Measurements from ENCODE around the gene BMP7.

BMP7 gene

DNA sequence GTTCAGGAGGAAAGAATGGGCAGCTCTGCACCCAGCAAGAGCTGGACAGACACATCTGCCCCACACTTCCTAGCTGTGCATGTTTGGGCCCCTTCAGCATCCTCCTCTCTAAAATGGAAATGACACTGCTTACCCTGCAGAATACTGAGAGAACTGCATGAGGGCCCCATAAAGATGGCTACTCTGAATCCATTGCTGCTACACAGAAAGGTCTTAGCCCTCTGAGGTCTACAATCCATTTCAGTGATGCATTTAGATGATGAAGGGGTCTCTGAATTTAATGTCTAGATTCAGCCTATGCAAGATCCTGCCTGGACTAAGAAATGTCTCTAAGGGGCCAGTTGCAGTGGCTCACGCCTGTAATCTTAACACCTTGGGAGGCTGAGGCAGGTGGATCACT is 11.3 kb downstream of the BMP7 start (continued):
- TF ChIP-seq, protein P1, sequence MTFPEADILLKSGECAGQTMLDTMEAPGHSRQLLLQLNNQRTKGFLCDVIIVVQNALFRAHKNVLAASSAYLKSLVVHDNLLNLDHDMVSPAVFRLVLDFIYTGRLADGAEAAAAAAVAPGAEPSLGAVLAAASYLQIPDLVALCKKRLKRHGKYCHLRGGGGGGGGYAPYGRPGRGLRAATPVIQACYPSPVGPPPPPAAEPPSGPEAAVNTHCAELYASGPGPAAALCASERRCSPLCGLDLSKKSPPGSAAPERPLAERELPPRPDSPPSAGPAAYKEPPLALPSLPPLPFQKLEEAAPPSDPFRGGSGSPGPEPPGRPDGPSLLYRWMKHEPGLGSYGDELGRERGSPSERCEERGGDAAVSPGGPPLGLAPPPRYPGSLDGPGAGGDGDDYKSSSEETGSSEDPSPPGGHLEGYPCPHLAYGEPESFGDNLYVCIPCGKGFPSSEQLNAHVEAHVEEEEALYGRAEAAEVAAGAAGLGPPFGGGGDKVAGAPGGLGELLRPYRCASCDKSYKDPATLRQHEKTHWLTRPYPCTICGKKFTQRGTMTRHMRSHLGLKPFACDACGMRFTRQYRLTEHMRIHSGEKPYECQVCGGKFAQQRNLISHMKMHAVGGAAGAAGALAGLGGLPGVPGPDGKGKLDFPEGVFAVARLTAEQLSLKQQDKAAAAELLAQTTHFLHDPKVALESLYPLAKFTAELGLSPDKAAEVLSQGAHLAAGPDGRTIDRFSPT (tag by site-specific recombination; IDR thresholded peaks at IDR 0.05): no peak
- no peak for TF ChIP-seq ZNF23 (tag by site-specific recombination; IDR thresholded peaks at IDR 0.05; ENCODE audit: borderline replicate concordance)
- no peak for TF ChIP-seq SP3 (tag by site-specific recombination; IDR thresholded peaks at IDR 0.05)

DNA sequence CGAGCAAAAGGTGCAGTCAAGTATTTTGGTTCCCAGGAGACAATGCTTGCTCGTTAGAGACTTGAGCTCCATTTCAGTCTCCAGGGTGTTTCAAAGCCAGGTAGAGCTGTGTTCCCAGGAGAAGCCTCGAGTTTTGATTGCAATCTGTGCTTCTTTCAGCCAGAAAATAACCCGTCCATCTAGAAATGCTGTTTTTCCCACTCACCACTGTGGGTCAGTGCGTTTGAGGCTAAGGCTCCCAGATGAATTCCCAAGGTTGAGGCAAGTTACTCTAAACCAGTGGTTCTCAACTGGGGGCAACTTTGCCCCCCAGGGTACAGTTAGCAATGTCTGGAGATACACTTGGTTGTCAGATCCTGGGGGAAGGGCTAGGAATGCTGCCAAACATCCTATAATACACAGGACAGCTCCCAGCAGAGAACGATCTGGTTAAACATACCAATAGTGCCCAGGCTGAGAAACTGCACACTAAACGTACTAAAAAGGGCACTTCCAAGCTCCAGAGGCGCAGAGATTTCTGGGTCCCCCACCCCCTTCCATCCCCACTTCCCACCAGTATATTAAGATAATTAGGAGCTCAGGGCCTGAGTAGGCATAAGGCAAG is 13.8 kb downstream of the BMP7 start:
- ChIA-PET POLR2A (interaction anchor here (1.4 kb wide), 1 partner anchor 13 kb away, joined by 5 read pairs; no protein-coding TSS in a partner anchor), CTCF (interaction anchor here (1.2 kb wide), 1 partner anchor 13 kb away, joined by 3 read pairs; no protein-coding TSS in a partner anchor)

DNA sequence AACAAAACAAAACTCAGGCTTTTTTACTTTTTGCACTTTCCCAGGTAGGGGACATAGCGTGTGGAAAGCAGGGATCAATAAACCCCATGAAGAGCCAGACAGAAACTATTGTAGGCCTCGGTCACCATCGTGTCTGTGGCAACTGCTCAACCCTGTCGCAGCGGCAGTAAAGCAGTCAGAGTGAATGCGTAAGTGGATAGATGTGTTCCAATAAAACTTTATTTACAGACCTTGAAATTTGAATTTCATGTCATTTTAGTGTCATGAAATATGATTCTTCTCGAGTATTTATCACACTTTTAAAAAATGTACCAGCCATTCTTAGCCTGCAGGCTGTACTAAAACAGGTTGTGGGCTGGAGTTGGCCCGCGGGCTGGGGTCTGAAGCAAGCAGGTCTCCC is 14.5 kb downstream of the BMP7 start:
- no peak for TF ChIP-seq GLI4 (tag by site-specific recombination; IDR thresholded peaks at IDR 0.05)
- TF ChIP-seq, protein P2, sequence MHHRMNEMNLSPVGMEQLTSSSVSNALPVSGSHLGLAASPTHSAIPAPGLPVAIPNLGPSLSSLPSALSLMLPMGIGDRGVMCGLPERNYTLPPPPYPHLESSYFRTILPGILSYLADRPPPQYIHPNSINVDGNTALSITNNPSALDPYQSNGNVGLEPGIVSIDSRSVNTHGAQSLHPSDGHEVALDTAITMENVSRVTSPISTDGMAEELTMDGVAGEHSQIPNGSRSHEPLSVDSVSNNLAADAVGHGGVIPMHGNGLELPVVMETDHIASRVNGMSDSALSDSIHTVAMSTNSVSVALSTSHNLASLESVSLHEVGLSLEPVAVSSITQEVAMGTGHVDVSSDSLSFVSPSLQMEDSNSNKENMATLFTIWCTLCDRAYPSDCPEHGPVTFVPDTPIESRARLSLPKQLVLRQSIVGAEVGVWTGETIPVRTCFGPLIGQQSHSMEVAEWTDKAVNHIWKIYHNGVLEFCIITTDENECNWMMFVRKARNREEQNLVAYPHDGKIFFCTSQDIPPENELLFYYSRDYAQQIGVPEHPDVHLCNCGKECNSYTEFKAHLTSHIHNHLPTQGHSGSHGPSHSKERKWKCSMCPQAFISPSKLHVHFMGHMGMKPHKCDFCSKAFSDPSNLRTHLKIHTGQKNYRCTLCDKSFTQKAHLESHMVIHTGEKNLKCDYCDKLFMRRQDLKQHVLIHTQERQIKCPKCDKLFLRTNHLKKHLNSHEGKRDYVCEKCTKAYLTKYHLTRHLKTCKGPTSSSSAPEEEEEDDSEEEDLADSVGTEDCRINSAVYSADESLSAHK (tag by site-specific recombination; IDR thresholded peaks at IDR 0.05): peak; percentile 36; the same call in 1 of the 2 replicates
- no peak for TF ChIP-seq ZNF791 (tag by site-specific recombination; IDR thresholded peaks at IDR 0.05)
- TF ChIP-seq, protein P3, sequence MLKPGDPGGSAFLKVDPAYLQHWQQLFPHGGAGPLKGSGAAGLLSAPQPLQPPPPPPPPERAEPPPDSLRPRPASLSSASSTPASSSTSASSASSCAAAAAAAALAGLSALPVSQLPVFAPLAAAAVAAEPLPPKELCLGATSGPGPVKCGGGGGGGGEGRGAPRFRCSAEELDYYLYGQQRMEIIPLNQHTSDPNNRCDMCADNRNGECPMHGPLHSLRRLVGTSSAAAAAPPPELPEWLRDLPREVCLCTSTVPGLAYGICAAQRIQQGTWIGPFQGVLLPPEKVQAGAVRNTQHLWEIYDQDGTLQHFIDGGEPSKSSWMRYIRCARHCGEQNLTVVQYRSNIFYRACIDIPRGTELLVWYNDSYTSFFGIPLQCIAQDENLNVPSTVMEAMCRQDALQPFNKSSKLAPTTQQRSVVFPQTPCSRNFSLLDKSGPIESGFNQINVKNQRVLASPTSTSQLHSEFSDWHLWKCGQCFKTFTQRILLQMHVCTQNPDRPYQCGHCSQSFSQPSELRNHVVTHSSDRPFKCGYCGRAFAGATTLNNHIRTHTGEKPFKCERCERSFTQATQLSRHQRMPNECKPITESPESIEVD (tag by site-specific recombination; IDR thresholded peaks at IDR 0.05): peak; percentile 86
- Histone ChIP-seq H3K36me3 (ENCODE audit: control insufficient read depth in 2 of 2, insufficient read depth in 1 of 2, low read length in 2 of 2) (no peaks in the 10 kb centered on the region), H3K4me3 (ENCODE audit: low read depth, low read length) (no peak overlapping the region), H3K4me1 (ENCODE audit: control insufficient read depth, insufficient read depth, low read length) (peaks cover 15% of the 10 kb centered on the region), H3K27ac (ENCODE audit: extremely low read depth, low read depth, low read length) (0 out of 2 replicates have a peak overlapping the region, but pooled peaks have one; percentile 4), H3K9me3 (ENCODE audit: control insufficient read depth, insufficient read depth, low read depth, low read length) (no peaks in the 10 kb centered on the region)
- ChIA-PET POLR2A (interaction anchor here (1.4 kb wide), 1 partner anchor 14 kb away, joined by 5 read pairs; no protein-coding TSS in a partner anchor), CTCF (interaction anchor here (0.7 kb wide), 1 partner anchor 149 kb away, joined by 4 read pairs; no protein-coding TSS in a partner anchor)

More for the DNA sequence above, 13.8 kb downstream of the BMP7 start:
- no peak overlapping the region for H3K4me3 ChIP-seq (ENCODE audit: low read depth, low read length)
- H3K27ac ChIP-seq (ENCODE audit: extremely low read depth, low read depth, low read length): 0 out of 2 replicates have a peak overlapping the region, but pooled peaks have one; percentile 4
- no peaks in the 10 kb centered on the region for H3K9me3 ChIP-seq (ENCODE audit: control insufficient read depth, insufficient read depth, low read depth, low read length)
- H3K4me1 ChIP-seq (ENCODE audit: control insufficient read depth, insufficient read depth, low read length): peaks cover 18% of the 10 kb centered on the region
- H3K36me3 ChIP-seq (ENCODE audit: control insufficient read depth in 2 of 2, insufficient read depth in 1 of 2, low read length in 2 of 2): no peaks in the 10 kb centered on the region
- TF ChIP-seq ZBTB17 (tag by site-specific recombination; IDR thresholded peaks at IDR 0.05) (0 out of 2 replicates have a peak, but pooled peaks have one; percentile 20), KLF9 (tag by site-specific recombination; IDR thresholded peaks at IDR 0.05; ENCODE audit: low read depth) (no peak), ZNF747 (tag by site-specific recombination; IDR thresholded peaks at IDR 0.05) (no peak), RBAK (tag by site-specific recombination; IDR thresholded peaks at IDR 0.05) (no peak), ZBTB48 (tag by site-specific recombination; IDR thresholded peaks at IDR 0.05) (no peak), IKZF3 (tag by site-specific recombination; IDR thresholded peaks at IDR 0.05) (no peak), GLIS1 (tag by site-specific recombination; IDR thresholded peaks at IDR 0.05) (peak; percentile 75)
- TF ChIP-seq, protein P4, sequence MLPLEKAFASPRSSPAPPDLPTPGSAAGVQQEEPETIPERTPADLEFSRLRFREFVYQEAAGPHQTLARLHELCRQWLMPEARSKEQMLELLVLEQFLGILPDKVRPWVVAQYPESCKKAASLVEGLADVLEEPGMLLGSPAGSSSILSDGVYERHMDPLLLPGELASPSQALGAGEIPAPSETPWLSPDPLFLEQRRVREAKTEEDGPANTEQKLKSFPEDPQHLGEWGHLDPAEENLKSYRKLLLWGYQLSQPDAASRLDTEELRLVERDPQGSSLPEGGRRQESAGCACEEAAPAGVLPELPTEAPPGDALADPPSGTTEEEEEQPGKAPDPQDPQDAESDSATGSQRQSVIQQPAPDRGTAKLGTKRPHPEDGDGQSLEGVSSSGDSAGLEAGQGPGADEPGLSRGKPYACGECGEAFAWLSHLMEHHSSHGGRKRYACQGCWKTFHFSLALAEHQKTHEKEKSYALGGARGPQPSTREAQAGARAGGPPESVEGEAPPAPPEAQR (tag by site-specific recombination; IDR thresholded peaks at IDR 0.05): no peak
- TF ChIP-seq, protein P5, sequence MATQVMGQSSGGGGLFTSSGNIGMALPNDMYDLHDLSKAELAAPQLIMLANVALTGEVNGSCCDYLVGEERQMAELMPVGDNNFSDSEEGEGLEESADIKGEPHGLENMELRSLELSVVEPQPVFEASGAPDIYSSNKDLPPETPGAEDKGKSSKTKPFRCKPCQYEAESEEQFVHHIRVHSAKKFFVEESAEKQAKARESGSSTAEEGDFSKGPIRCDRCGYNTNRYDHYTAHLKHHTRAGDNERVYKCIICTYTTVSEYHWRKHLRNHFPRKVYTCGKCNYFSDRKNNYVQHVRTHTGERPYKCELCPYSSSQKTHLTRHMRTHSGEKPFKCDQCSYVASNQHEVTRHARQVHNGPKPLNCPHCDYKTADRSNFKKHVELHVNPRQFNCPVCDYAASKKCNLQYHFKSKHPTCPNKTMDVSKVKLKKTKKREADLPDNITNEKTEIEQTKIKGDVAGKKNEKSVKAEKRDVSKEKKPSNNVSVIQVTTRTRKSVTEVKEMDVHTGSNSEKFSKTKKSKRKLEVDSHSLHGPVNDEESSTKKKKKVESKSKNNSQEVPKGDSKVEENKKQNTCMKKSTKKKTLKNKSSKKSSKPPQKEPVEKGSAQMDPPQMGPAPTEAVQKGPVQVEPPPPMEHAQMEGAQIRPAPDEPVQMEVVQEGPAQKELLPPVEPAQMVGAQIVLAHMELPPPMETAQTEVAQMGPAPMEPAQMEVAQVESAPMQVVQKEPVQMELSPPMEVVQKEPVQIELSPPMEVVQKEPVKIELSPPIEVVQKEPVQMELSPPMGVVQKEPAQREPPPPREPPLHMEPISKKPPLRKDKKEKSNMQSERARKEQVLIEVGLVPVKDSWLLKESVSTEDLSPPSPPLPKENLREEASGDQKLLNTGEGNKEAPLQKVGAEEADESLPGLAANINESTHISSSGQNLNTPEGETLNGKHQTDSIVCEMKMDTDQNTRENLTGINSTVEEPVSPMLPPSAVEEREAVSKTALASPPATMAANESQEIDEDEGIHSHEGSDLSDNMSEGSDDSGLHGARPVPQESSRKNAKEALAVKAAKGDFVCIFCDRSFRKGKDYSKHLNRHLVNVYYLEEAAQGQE (tag by site-specific recombination; IDR thresholded peaks at IDR 0.05): peak; percentile 51
